Keratinocyte (primary cell): ENCODE data around the gene SLC17A4. TPM values are rescaled to one million over a fixed set of nuclear protein-coding genes. Genes with fewer than 3 reads are reported as not detected.

Source experiments
- DNase-seq: peaks from one replicate; pipeline ENCODE4 v3.0.0-alpha.2; 2011; ENCODE audit warnings: low read depth, missing footprints, low spot score
- FAIRE-seq: peaks from 2 replicates; lab custom pipeline; 2011; peaks lifted over from hg19 to GRCh38; lab: Jason Lieb, UNC
- H2AFZ ChIP-seq: 2 replicates; pipeline ENCODE4 v1.6.0; 2012; ENCODE audit warnings: low read length, control low read depth, inconsistent platforms; ENCODE audit not compliant: control insufficient read depth
- H3K27ac ChIP-seq: 2 replicates; pipeline ENCODE4 v1.5.1; 2011; ENCODE audit warnings: low read length; ENCODE audit not compliant: control insufficient read depth, insufficient read depth
- H3K27me3 ChIP-seq: 3 replicates; pipeline ENCODE4 v1.6.0; 2011; ENCODE audit warnings: low read length; ENCODE audit not compliant: control insufficient read depth, insufficient read depth; ENCODE audit errors: extremely low read depth
- H3K36me3 ChIP-seq, 2 experiments: 2 replicates in 1 of 2; 3 replicates in 1 of 2; pipeline ENCODE4 v1.5.1; 2011; ENCODE audit warnings: low read length in 2 of 2, mild to moderate bottlenecking in 1 of 2; ENCODE audit not compliant: control insufficient read depth in 2 of 2, insufficient read depth in 2 of 2; ENCODE audit errors: extremely low read depth in 1 of 2
- H3K4me1 ChIP-seq: 3 replicates; pipeline ENCODE4 v1.5.1; 2011; ENCODE audit warnings: low read length; ENCODE audit not compliant: control insufficient read depth, insufficient read depth; ENCODE audit errors: extremely low read depth
- H3K4me2 ChIP-seq: 3 replicates; pipeline ENCODE4 v1.6.0; 2011; ENCODE audit warnings: low read depth, low read length; ENCODE audit not compliant: control insufficient read depth, insufficient read depth; ENCODE audit errors: extremely low read depth
- H3K4me3 ChIP-seq, 3 experiments: fragments of 200-600 bp in 1 of 3; sonication (generic) in 1 of 3; 2 replicates in 2 of 3; 3 replicates in 1 of 3; pipeline ENCODE4 v1.5.1; 2011 to 2016; ENCODE audit warnings: low read length in 3 of 3, mild to moderate bottlenecking in 3 of 3, control low read depth in 2 of 3, inconsistent platforms in 1 of 3, low read depth in 1 of 3, mixed read lengths in 1 of 3, mixed run types in 1 of 3, moderate library complexity in 1 of 3; ENCODE audit not compliant: control insufficient read depth in 2 of 3, insufficient read depth in 2 of 3; ENCODE audit errors: extremely low read depth in 1 of 3
- H3K79me2 ChIP-seq: 2 replicates; pipeline ENCODE4 v1.6.0; 2012; ENCODE audit warnings: low read length; ENCODE audit not compliant: control insufficient read depth, insufficient read depth
- H3K9ac ChIP-seq: 3 replicates; pipeline ENCODE4 v1.6.0; 2011; ENCODE audit warnings: low read length; ENCODE audit not compliant: control insufficient read depth, insufficient read depth; ENCODE audit errors: extremely low read depth
- H3K9me1 ChIP-seq: 3 replicates; pipeline ENCODE4 v1.6.0; 2011; ENCODE audit warnings: low read length; ENCODE audit not compliant: control insufficient read depth, insufficient read depth; ENCODE audit errors: extremely low read depth
- H3K9me3 ChIP-seq: 2 replicates; pipeline ENCODE4 v1.5.1; 2012; ENCODE audit warnings: low read depth, low read length; ENCODE audit not compliant: control insufficient read depth
- H4K20me1 ChIP-seq: 3 replicates; pipeline ENCODE4 v1.6.0; 2011; ENCODE audit warnings: low read length; ENCODE audit not compliant: control insufficient read depth, insufficient read depth; ENCODE audit errors: extremely low read depth
- EZH2 ChIP-seq: IDR thresholded peaks from one replicate; pipeline ENCODE4 v1.6.1; 2012; ENCODE audit warnings: inconsistent platforms, mild to moderate bottlenecking, low read length, moderate library complexity
- dilution Hi-C: fragments of 300-500 bp; cut with MboI; formaldehyde crosslinking; loops from one replicate; pipeline ENCODE4 v1.7.0; 2020; ENCODE audit warnings: low sequenced_read_pairs; ENCODE audit not compliant: extremely low pct_ligation_motif_present
- polyA plus RNA-seq, 5 experiments: library from polyadenylated mRNA; depleted of rRNA in 3 of 5; stranded (reverse) in 3 of 5; stranded (forward) in 1 of 5; unstranded in 1 of 5; fragments of >200 nt; gene quantifications; 1 replicate in 1 of 5; 2 replicates in 3 of 5; 3 replicates in 1 of 5; pipeline versions ENCODE4 v1.2.1 to v1.2.3, GENCODE V29; 2011 to 2012; ENCODE audit warnings: missing spikeins in 2 of 5, low read depth in 1 of 5, low replicate concordance in 1 of 5
- TF ChIP-seq, protein P1 (sequence below), 3 experiments: IDR thresholded peaks in 1 of 3; conservative IDR thresholded peaks in 1 of 3; optimal IDR thresholded peaks in 1 of 3; 2 replicates in 2 of 3; 3 replicates in 1 of 3; pipeline versions ENCODE3 to v1.5.1; 2011; ENCODE audit warnings: low read length in 3 of 3, mild to moderate bottlenecking in 3 of 3, moderate library complexity in 2 of 3, control low read depth in 1 of 3, inconsistent platforms in 1 of 3; ENCODE audit not compliant: insufficient read depth in 2 of 3; ENCODE audit errors: extremely low read depth in 1 of 3

SLC17A4 gene
- polyA plus RNA-seq, 1 donor (not counting 4 experiments of a cell fraction or from before 2014, with no cell fraction given), result not detected

DNA sequence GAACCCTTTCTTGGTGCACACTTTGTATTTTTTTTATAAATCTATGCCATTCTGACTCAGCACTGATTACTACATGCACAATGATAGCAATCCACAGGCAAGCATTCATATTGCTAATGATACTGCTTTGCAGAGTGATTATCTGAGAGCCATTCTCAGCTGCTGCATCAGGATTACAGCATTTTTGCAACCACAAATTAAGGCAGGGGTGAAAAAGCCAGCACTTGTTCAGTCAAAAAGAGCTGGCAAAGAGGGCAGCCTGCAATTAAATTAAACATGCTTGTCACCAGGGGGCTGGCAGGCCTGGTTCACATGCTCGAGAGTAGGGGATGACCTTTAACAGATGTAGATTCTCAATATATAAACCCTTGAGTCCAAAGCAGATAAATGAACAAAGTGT lies 40.7 kb upstream of the SLC17A4 start:
- dilution Hi-C loops, result no loop called here
- FAIRE-seq (no peak), DNase-seq (no peak)
- Histone ChIP-seq H4K20me1 (no peaks in the 10 kb centered on the region), H3K27me3 (no peaks in the 10 kb centered on the region), H3K9me1 (no peaks in the 10 kb centered on the region), H2AFZ (no peak overlapping the region), H3K27ac (no peak overlapping the region), H3K36me3 (no peaks in the 10 kb centered on the region), H3K9ac (no peak overlapping the region), H3K9me3 (no peaks in the 10 kb centered on the region), H3K4me1 (no peaks in the 10 kb centered on the region), H3K4me3 (no peak overlapping the region), H3K4me2 (no peak overlapping the region), H3K79me2 (no peaks in the 10 kb centered on the region)
- no peak for TF ChIP-seq EZH2
- TF ChIP-seq, protein P1, sequence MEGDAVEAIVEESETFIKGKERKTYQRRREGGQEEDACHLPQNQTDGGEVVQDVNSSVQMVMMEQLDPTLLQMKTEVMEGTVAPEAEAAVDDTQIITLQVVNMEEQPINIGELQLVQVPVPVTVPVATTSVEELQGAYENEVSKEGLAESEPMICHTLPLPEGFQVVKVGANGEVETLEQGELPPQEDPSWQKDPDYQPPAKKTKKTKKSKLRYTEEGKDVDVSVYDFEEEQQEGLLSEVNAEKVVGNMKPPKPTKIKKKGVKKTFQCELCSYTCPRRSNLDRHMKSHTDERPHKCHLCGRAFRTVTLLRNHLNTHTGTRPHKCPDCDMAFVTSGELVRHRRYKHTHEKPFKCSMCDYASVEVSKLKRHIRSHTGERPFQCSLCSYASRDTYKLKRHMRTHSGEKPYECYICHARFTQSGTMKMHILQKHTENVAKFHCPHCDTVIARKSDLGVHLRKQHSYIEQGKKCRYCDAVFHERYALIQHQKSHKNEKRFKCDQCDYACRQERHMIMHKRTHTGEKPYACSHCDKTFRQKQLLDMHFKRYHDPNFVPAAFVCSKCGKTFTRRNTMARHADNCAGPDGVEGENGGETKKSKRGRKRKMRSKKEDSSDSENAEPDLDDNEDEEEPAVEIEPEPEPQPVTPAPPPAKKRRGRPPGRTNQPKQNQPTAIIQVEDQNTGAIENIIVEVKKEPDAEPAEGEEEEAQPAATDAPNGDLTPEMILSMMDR (optimal IDR thresholded peaks at IDR 0.05 in 1 of 3, IDR thresholded peaks at IDR 0.05 in 1 of 3, conservative IDR thresholded peaks at IDR 0.05 in 1 of 3; ENCODE audit: extremely low read depth in 1 of 3, insufficient read depth in 2 of 3, low read length in 3 of 3), result no peak

DNA sequence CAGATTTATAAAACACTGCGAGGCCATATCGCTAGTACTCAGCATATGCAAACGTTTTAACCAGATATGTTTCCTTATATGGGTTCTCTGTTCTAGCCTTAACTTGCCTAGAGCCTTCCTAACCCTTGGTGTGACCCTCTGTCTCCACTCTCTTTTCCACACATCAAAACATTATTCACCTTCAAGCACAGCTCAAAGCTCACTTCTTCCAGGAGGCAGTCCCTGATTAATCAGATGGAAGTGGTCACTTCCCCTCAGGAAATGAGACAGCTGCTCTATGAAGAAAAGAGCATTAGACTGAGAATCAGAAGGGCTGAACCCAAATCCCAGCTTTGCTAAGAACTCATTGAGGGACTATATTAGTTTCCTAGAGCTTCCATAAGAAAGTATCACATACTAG lies 39.8 kb upstream of the SLC17A4 start:
- DNase-seq, result no peak
- Histone ChIP-seq H3K79me2 (no peaks in the 10 kb centered on the region), H3K9me3 (no peaks in the 10 kb centered on the region), H2AFZ (no peak overlapping the region), H3K36me3 (no peaks in the 10 kb centered on the region), H3K4me2 (no peak overlapping the region), H3K9ac (no peak overlapping the region), H3K27ac (no peak overlapping the region), H3K27me3 (no peaks in the 10 kb centered on the region), H3K4me1 (no peaks in the 10 kb centered on the region), H4K20me1 (no peaks in the 10 kb centered on the region), H3K4me3 (no peak overlapping the region), H3K9me1 (no peaks in the 10 kb centered on the region)
- dilution Hi-C loops, result no loop called here
- no peak for TF ChIP-seq EZH2
- TF ChIP-seq, protein P1 (optimal IDR thresholded peaks at IDR 0.05 in 1 of 3, IDR thresholded peaks at IDR 0.05 in 1 of 3, conservative IDR thresholded peaks at IDR 0.05 in 1 of 3; ENCODE audit: extremely low read depth in 1 of 3, insufficient read depth in 2 of 3, low read length in 3 of 3), result no peak
- no peak for FAIRE-seq
